Ammon's horn (tissue), 1 donor: ENCODE results near the gene ZNF610.

Source experiments
- DNase-seq: peaks from one replicate; pipeline ENCODE4 v3.0.0-alpha.2; 2016; ENCODE audit warnings: low spot score

ZNF610 gene

GRCh38 chr19:52398081-52398441 lies 62.0 kb downstream of the ZNF610 start:
- DNase-seq = no peak

DNA sequence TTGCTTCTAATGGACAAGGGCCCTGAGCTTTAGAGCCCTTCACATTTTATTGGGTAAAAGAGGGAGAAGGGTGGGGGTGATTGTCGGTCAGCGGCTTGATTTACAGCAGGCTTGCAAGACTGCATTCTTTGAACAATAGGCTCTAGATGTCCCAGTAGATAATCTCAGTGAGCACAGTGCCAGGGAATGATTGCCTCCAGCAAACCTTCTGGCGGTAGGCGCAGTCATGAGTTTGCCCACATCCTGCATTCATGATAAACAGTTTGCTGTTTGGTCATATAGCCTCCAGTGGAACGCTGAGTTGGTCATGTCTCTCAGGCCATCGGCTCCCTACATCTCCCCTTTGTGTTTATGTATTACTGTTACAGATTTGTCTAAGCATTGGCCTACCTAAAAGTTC lies 74.2 kb downstream of the ZNF610 start:
- DNase-seq = no peak

GRCh38 chr19:52415711-52416110 lies 79.7 kb downstream of the ZNF610 start:
- DNase-seq = no peak
